Hepatocyte (in vitro differentiated cells): ENCODE results near the gene GPHN. TPM values are rescaled to one million over a fixed set of nuclear protein-coding genes. Genes with fewer than 3 reads are reported as not detected.

Experiments
- DNase-seq: peaks from one replicate; pipeline ENCODE4 v3.0.0-alpha.2; 2016; ENCODE audit warnings: low spot score
- H2AFZ ChIP-seq: fragments of 200-600 bp; sonication (generic); 2 replicates; pipeline ENCODE4 v1.6.0; 2016; ENCODE audit warnings: antibody characterized with exemption, mild to moderate bottlenecking
- H3K27ac ChIP-seq: fragments of 200-600 bp; sonication (generic); 2 replicates; pipeline ENCODE4 v1.5.1; 2016; ENCODE audit warnings: mild to moderate bottlenecking
- H3K27me3 ChIP-seq: fragments of 200-600 bp; sonication (generic); 2 replicates; pipeline ENCODE4 v1.6.1; 2016
- H3K36me3 ChIP-seq: fragments of 200-600 bp; sonication (generic); replicated peaks from 2 replicates; pipeline ENCODE4 v1.5.1; 2016; ENCODE audit warnings: low read depth; ENCODE audit not compliant: insufficient read depth
- H3K4me1 ChIP-seq: fragments of 200-600 bp; sonication (generic); 2 replicates; pipeline ENCODE4 v1.5.1; 2016; ENCODE audit warnings: mild to moderate bottlenecking, moderate library complexity; ENCODE audit not compliant: insufficient read depth
- H3K4me2 ChIP-seq: fragments of 200-600 bp; sonication (generic); 2 replicates; pipeline ENCODE4 v1.6.0; 2016
- H3K4me3 ChIP-seq: fragments of 200-600 bp; sonication (generic); 2 replicates; pipeline ENCODE4 v1.5.1; 2016; ENCODE audit warnings: mild to moderate bottlenecking
- H3K79me2 ChIP-seq: fragments of 200-600 bp; sonication (generic); 2 replicates; pipeline ENCODE4 v1.6.0; 2017; ENCODE audit warnings: mild to moderate bottlenecking
- H3K9me2 ChIP-seq: fragments of 200-600 bp; sonication (generic); replicated peaks from 2 replicates; pipeline ENCODE4 v1.6.0; 2017; ENCODE audit warnings: mild to moderate bottlenecking; ENCODE audit not compliant: insufficient read depth
- H3K9me3 ChIP-seq: fragments of 200-600 bp; sonication (generic); 2 replicates; pipeline ENCODE4 v1.5.1; 2016; ENCODE audit warnings: low read depth, mild to moderate bottlenecking
- H4K20me1 ChIP-seq: fragments of 200-600 bp; sonication (generic); 2 replicates; pipeline ENCODE4 v1.6.0; 2016; ENCODE audit warnings: mild to moderate bottlenecking; ENCODE audit not compliant: insufficient read depth, poor library complexity, severe bottlenecking
- CTCF ChIP-seq: fragments of 200-600 bp; sonication (generic); IDR thresholded peaks from 2 replicates; pipeline ENCODE4 v1.5.1; 2016; ENCODE audit warnings: antibody characterized with exemption, mild to moderate bottlenecking; ENCODE audit not compliant: poor library complexity
- EZH2 ChIP-seq: fragments of 200-600 bp; sonication (generic); IDR thresholded peaks from 2 replicates; pipeline ENCODE4 v1.6.1; 2016; ENCODE audit warnings: antibody characterized with exemption, mild to moderate bottlenecking, borderline replicate concordance
- EZH2phosphoT487 ChIP-seq: fragments of 200-600 bp; sonication (generic); IDR thresholded peaks from one replicate; pipeline ENCODE4 v1.6.1; 2018; ENCODE audit warnings: antibody characterized with exemption, mild to moderate bottlenecking, low read depth, moderate library complexity; ENCODE audit not compliant: unreplicated experiment, severe bottlenecking
- WGBS: methylation state at CpG from one replicate; pipeline ENCODE4 v1.1.6; 2016; ENCODE audit warnings: low lambda C conversion rate; ENCODE audit errors: missing lambda C conversion rate; 5-methylcytosine and 5-hydroxymethylcytosine counted together
- polyA plus RNA-seq: library from polyadenylated mRNA; unstranded; fragments of >200 nt; fragmentation: Nextera tagmentation; extraction: Ambion mirVana; gene quantifications from 2 replicates; pipeline ENCODE4 v1.2.1, GENCODE V29; 2016
- total RNA-seq: library from RNA; depleted of rRNA; stranded (reverse); fragments of >200 nt; gene quantifications from 2 replicates; pipeline ENCODE4 v1.2.3, GENCODE V29; 2014

Gene GPHN
- total and polyA plus RNA-seq, 2 experiments from 2014 or later: 9.3 to 10.7 TPM

GRCh38 chr14:67140556-67140955 is 632.6 kb downstream of the GPHN start:
- Histone ChIP-seq H2AFZ (no peak overlapping the region), H3K9me3 (no peaks in the 10 kb centered on the region), H3K36me3 (no peaks in the 10 kb centered on the region), H3K27ac (no peak overlapping the region), H3K4me1 (no peaks in the 10 kb centered on the region), H3K4me3 (no peak overlapping the region), H3K79me2 (no peaks in the 10 kb centered on the region), H3K4me2 (no peak overlapping the region), H4K20me1 (no peaks in the 10 kb centered on the region), H3K9me2 (no peaks in the 10 kb centered on the region), H3K27me3 (no peaks in the 10 kb centered on the region)
- DNase-seq: no peak
- TF ChIP-seq EZH2phosphoT487: no peak
- TF ChIP-seq EZH2: no peak
- TF ChIP-seq CTCF: no peak
- 94% methylated on average over 2 of the region's 2 CpGs for WGBS

GRCh38 chr14:67141146-67141900 is 633.4 kb downstream of the GPHN start:
- Histone ChIP-seq H3K36me3 (no peaks in the 10 kb centered on the region), H3K79me2 (no peaks in the 10 kb centered on the region), H4K20me1 (no peaks in the 10 kb centered on the region), H3K27ac (no peak overlapping the region), H3K4me3 (no peak overlapping the region), H2AFZ (no peak overlapping the region), H3K9me2 (no peaks in the 10 kb centered on the region), H3K4me1 (no peaks in the 10 kb centered on the region), H3K4me2 (no peak overlapping the region), H3K9me3 (no peaks in the 10 kb centered on the region), H3K27me3 (no peaks in the 10 kb centered on the region)
- TF ChIP-seq EZH2 (no peak), CTCF (no peak), EZH2phosphoT487 (no peak)
- WGBS: 81% methylated on average over 1 of the region's 1 CpG
- peak; percentile 11 for DNase-seq

GRCh38 chr14:67151082-67151666 is 643.2 kb downstream of the GPHN start:
- H2AFZ ChIP-seq: no peak overlapping the region
- H3K9me3 ChIP-seq: no peaks in the 10 kb centered on the region
- H3K79me2 ChIP-seq: no peaks in the 10 kb centered on the region
- H3K4me3 ChIP-seq: no peak overlapping the region
- H4K20me1 ChIP-seq: no peaks in the 10 kb centered on the region
- no peaks in the 10 kb centered on the region for H3K27me3 ChIP-seq
- H3K36me3 ChIP-seq: no peaks in the 10 kb centered on the region
- H3K9me2 ChIP-seq: no peaks in the 10 kb centered on the region
- WGBS: 66% methylated on average over 4 of the region's 4 CpGs
- no peak overlapping the region for H3K4me2 ChIP-seq
- TF ChIP-seq EZH2: no peak
- no peak for TF ChIP-seq EZH2phosphoT487
- peak; percentile 9 for TF ChIP-seq CTCF
- DNase-seq: no peak
- H3K27ac ChIP-seq: no peak overlapping the region
- H3K4me1 ChIP-seq: no peaks in the 10 kb centered on the region
